Measurements from ENCODE around the gene UBE3B. TPM values are rescaled to one million over a fixed set of nuclear protein-coding genes. Genes with fewer than 3 reads are reported as not detected.

The UBE3B gene
- total RNA-seq, 1 donor from 2014 or later, result 39.1 TPM

GRCh38 chr12:109559601-109560000, 82.2 kb downstream of the UBE3B start:
- ATAC-seq (no peak), DNase-seq (no peak)
- no peaks in the 10 kb centered on the region for H3K9me3 ChIP-seq
- H3K27ac ChIP-seq, result no peak overlapping the region
- H3K36me3 ChIP-seq, result peaks cover 17% of the 10 kb centered on the region
- intact Hi-C loops (cut with DNase I), result no loop called here
- TF ChIP-seq, protein P1, sequence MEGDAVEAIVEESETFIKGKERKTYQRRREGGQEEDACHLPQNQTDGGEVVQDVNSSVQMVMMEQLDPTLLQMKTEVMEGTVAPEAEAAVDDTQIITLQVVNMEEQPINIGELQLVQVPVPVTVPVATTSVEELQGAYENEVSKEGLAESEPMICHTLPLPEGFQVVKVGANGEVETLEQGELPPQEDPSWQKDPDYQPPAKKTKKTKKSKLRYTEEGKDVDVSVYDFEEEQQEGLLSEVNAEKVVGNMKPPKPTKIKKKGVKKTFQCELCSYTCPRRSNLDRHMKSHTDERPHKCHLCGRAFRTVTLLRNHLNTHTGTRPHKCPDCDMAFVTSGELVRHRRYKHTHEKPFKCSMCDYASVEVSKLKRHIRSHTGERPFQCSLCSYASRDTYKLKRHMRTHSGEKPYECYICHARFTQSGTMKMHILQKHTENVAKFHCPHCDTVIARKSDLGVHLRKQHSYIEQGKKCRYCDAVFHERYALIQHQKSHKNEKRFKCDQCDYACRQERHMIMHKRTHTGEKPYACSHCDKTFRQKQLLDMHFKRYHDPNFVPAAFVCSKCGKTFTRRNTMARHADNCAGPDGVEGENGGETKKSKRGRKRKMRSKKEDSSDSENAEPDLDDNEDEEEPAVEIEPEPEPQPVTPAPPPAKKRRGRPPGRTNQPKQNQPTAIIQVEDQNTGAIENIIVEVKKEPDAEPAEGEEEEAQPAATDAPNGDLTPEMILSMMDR (IDR thresholded peaks at IDR 0.05), result no peak
- H3K27me3 ChIP-seq, result no peaks in the 10 kb centered on the region
- H3K4me1 ChIP-seq, result no peaks in the 10 kb centered on the region
- no peak overlapping the region for H3K4me3 ChIP-seq

- H3K4me3 ChIP-seq, result no peak overlapping the region
- H3K27ac ChIP-seq, result no peak overlapping the region
- TF ChIP-seq, protein P1 (IDR thresholded peaks at IDR 0.05), result no peak
- DNase-seq, result no peak
- H3K36me3 ChIP-seq, result peaks cover 29% of the 10 kb centered on the region
- intact Hi-C loops (cut with DNase I), result no loop called here
- no peaks in the 10 kb centered on the region for H3K9me3 ChIP-seq
- H3K4me1 ChIP-seq, result no peaks in the 10 kb centered on the region
- no peak for ATAC-seq
- H3K27me3 ChIP-seq, result no peaks in the 10 kb centered on the region
These were observed 83.7 kb downstream of the UBE3B start for GRCh38 chr12:109560867-109561710.

DNA sequence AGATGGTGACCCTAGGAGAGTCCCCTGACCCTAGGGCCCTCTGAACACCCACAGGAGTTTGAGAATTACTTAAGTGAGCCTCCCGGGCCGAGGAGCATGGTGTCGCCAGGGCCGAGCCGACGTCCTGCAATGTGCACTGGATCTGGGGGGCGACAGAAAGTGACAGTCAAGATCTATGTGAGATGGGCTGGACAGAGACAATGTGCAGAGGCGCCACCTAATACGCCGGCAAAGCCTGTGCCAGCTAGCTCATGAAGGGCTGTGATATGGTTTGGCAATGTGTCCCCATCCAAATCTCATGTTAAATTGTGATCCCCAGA, 84.2 kb downstream of the UBE3B start:
- Histone ChIP-seq H3K27ac (no peak overlapping the region), H3K4me1 (no peaks in the 10 kb centered on the region), H3K27me3 (no peaks in the 10 kb centered on the region), H3K36me3 (peaks cover 35% of the 10 kb centered on the region), H3K4me3 (no peak overlapping the region), H3K9me3 (no peaks in the 10 kb centered on the region)
- no peak for ATAC-seq
- intact Hi-C loops (cut with DNase I), result no loop called here
- TF ChIP-seq, protein P1 (IDR thresholded peaks at IDR 0.05), result no peak
- DNase-seq, result no peak

- intact Hi-C loops (cut with DNase I), result no loop called here
- Histone ChIP-seq H3K9me3 (no peaks in the 10 kb centered on the region), H3K27me3 (no peaks in the 10 kb centered on the region), H3K36me3 (peaks cover 45% of the 10 kb centered on the region), H3K27ac (no peak overlapping the region), H3K4me3 (no peak overlapping the region), H3K4me1 (no peaks in the 10 kb centered on the region)
- DNase-seq (no peak), ATAC-seq (no peak)
- TF ChIP-seq, protein P1 (IDR thresholded peaks at IDR 0.05), result no peak
These were observed 85.4 kb downstream of the UBE3B start for GRCh38 chr12:109562871-109563270.

GRCh38 chr12:109563291-109564284, 86.2 kb downstream of the UBE3B start:
- TF ChIP-seq, protein P1 (IDR thresholded peaks at IDR 0.05), result no peak
- H3K9me3 ChIP-seq, result no peaks in the 10 kb centered on the region
- H3K27ac ChIP-seq, result no peak overlapping the region
- H3K4me3 ChIP-seq, result no peak overlapping the region
- H3K4me1 ChIP-seq, result no peaks in the 10 kb centered on the region
- intact Hi-C loops (cut with DNase I), result no loop called here
- ATAC-seq (no peak), DNase-seq (no peak)
- peaks cover 52% of the 10 kb centered on the region for H3K36me3 ChIP-seq
- H3K27me3 ChIP-seq, result no peaks in the 10 kb centered on the region

Measured in upper lobe of right lung (tissue), 1 donor.